Panc1 (cell line): Measurements from ENCODE around the gene ADAMTS16. TPM values are rescaled to one million over a fixed set of nuclear protein-coding genes. Genes with fewer than 3 reads are reported as not detected.

Source experiments
- ATAC-seq: fragments of 200-7000 bp; cut with Tn5 transposase; 2 replicates; pipeline ENCODE4 v1.9.1; 2020; ENCODE audit warnings: mild to moderate bottlenecking, moderate library complexity
- BruUV-seq: library from RNA; stranded (reverse); fragments of 400-500 nt; replicated peaks from 2 replicates; lab custom pipeline; 2021; lab: Mats Ljungman, UMichigan
- CTCF ChIA-PET: fragments of 300-600 bp; sonication (Branson Sonifier 250); formaldehyde crosslinking; loops from one replicate; lab custom pipeline; 2022; ENCODE audit warnings: antibody characterized with exemption; lab: Charles Lee
- POLR2A ChIA-PET: fragments of 300-600 bp; sonication (Branson Sonifier 250); formaldehyde crosslinking; loops from one replicate; lab custom pipeline; 2022; ENCODE audit warnings: antibody characterized with exemption; lab: Charles Lee
- DNase-seq: peaks from one replicate; pipeline ENCODE4 v3.0.0-alpha.2; 2010; ENCODE audit warnings: low read depth, low spot score
- H3K27ac ChIP-seq: 2 replicates; pipeline ENCODE4 v1.5.1; 2011; ENCODE audit warnings: mild to moderate bottlenecking, low read length, inconsistent platforms
- H3K27me3 ChIP-seq: fragments of 200-500 bp; sonication (Bioruptor generic); 2 replicates; pipeline ENCODE4 v1.6.0; 2014; ENCODE audit warnings: low read length, inconsistent platforms; ENCODE audit not compliant: control insufficient read depth, insufficient read depth
- H3K36me3 ChIP-seq: fragments of 200-500 bp; sonication (Bioruptor generic); 2 replicates; pipeline ENCODE4 v1.5.1; 2014; ENCODE audit warnings: inconsistent platforms, mild to moderate bottlenecking, low read length, moderate library complexity; ENCODE audit not compliant: control insufficient read depth, insufficient read depth
- H3K4me1 ChIP-seq: 2 replicates; pipeline ENCODE4 v1.5.1; 2011; ENCODE audit warnings: inconsistent platforms, mild to moderate bottlenecking, low read length, moderate library complexity; ENCODE audit not compliant: control insufficient read depth, insufficient read depth
- H3K4me3 ChIP-seq, 2 experiments: 2 replicates each; pipeline ENCODE4 v1.5.1; 2011 to 2012; ENCODE audit warnings: low read depth in 2 of 2, low read length in 2 of 2, mild to moderate bottlenecking in 2 of 2, inconsistent platforms in 1 of 2, moderate library complexity in 1 of 2
- H3K9me3 ChIP-seq: fragments of 200-500 bp; sonication (Bioruptor generic); 2 replicates; pipeline ENCODE4 v1.5.1; 2014; ENCODE audit warnings: low read depth, mild to moderate bottlenecking, inconsistent platforms, low read length, moderate library complexity; ENCODE audit not compliant: control insufficient read depth, insufficient read depth
- CTCF ChIP-seq: fragments of 450-650 bp; IDR thresholded peaks from 2 replicates; pipeline ENCODE4 v1.5.1; 2017; ENCODE audit warnings: mild to moderate bottlenecking
- POLR2AphosphoS5 ChIP-seq: IDR thresholded peaks from 2 replicates; pipeline ENCODE4 v1.6.1; 2012; ENCODE audit warnings: mild to moderate bottlenecking, low read depth, low read length, moderate library complexity
- REST ChIP-seq, 2 experiments: IDR thresholded peaks; 2 replicates each; pipeline ENCODE4 v1.6.1; 2011 to 2012; ENCODE audit warnings: low read depth in 2 of 2, control low read depth in 1 of 2, low read length in 1 of 2, mild to moderate bottlenecking in 1 of 2, moderate library complexity in 1 of 2; ENCODE audit not compliant: insufficient read depth in 1 of 2
- SIN3A ChIP-seq: IDR thresholded peaks from 2 replicates; pipeline ENCODE4 v1.6.1; 2012; ENCODE audit warnings: low read depth, mild to moderate bottlenecking, low read length, moderate library complexity, borderline replicate concordance; ENCODE audit not compliant: insufficient read depth
- TCF7L2 ChIP-seq: IDR thresholded peaks from 2 replicates; pipeline ENCODE4 v1.6.1; 2011; ENCODE audit warnings: mild to moderate bottlenecking, low read depth, low read length, inconsistent platforms
- in situ Hi-C: cut with HindIII; loops from 2 replicates; pipeline ENCODE4 v1.10.0; 2016; ENCODE audit warnings: low sequenced_read_pairs, low pct_unique_long_range_greater_than_20kb
- intact Hi-C: fragments of 100-400 bp; cut with micrococcal nuclease; formaldehyde crosslinking; loops from one replicate; pipeline ENCODE4 v1.10.0; 2022; ENCODE audit not compliant: unreplicated experiment
- total RNA-seq: library from RNA; stranded (reverse); gene quantifications from one replicate; pipeline ENCODE4 v1.2.1, GENCODE V29; 2021; ENCODE audit not compliant: unreplicated experiment

The ADAMTS16 gene
- total RNA-seq, 1 experiment from 2014 or later: 0.54 TPM

- H3K36me3 ChIP-seq: no peaks in the 10 kb centered on the region
- no peak for TF ChIP-seq TCF7L2
- BruUV-seq: no TSS peak
- in situ Hi-C loops (no loop called here), intact Hi-C loops (no loop called here)
- DNase-seq: no peak
- H3K4me3 ChIP-seq: no peak overlapping the region
- POLR2A ChIA-PET: no interaction called here
- CTCF ChIA-PET: no interaction called here
- no peaks in the 10 kb centered on the region for H3K4me1 ChIP-seq
- H3K27ac ChIP-seq: no peak overlapping the region
- no peaks in the 10 kb centered on the region for H3K9me3 ChIP-seq
- no peaks in the 10 kb centered on the region for H3K27me3 ChIP-seq
- no peak for ATAC-seq
Measured at GRCh38 chr5:5189051-5189430, 48.9 kb downstream of the ADAMTS16 start.

GRCh38 chr5:5191906-5192305, 51.8 kb downstream of the ADAMTS16 start:
- CTCF ChIA-PET: no interaction called here
- no peak overlapping the region for H3K4me3 ChIP-seq
- H3K27me3 ChIP-seq: no peaks in the 10 kb centered on the region
- in situ Hi-C loops: no loop called here
- no TSS peak for BruUV-seq
- no peak for TF ChIP-seq CTCF
- no peak for TF ChIP-seq POLR2AphosphoS5
- no peak for TF ChIP-seq REST (IDR thresholded peaks at IDR 0.05; ENCODE audit: insufficient read depth in 1 of 2, low read depth in 2 of 2, low read length in 1 of 2)
- no peak for TF ChIP-seq TCF7L2
- no peak for TF ChIP-seq SIN3A
- DNase-seq: no peak
- no peaks in the 10 kb centered on the region for H3K4me1 ChIP-seq
- intact Hi-C loops: no loop called here
- no peak overlapping the region for H3K27ac ChIP-seq
- ATAC-seq: no peak
- no peaks in the 10 kb centered on the region for H3K9me3 ChIP-seq
- H3K36me3 ChIP-seq: no peaks in the 10 kb centered on the region
- POLR2A ChIA-PET: no interaction called here

GRCh38 chr5:5192681-5193080, 52.6 kb downstream of the ADAMTS16 start:
- no peak overlapping the region for H3K4me3 ChIP-seq
- ChIA-PET POLR2A (no interaction called here), CTCF (no interaction called here)
- no peak overlapping the region for H3K27ac ChIP-seq
- TF ChIP-seq REST (IDR thresholded peaks at IDR 0.05; ENCODE audit: insufficient read depth in 1 of 2, low read depth in 2 of 2, low read length in 1 of 2) (no peak), CTCF (no peak), POLR2AphosphoS5 (no peak), SIN3A (no peak), TCF7L2 (no peak)
- BruUV-seq: no TSS peak
- ATAC-seq: no peak
- intact Hi-C loops: no loop called here
- H3K9me3 ChIP-seq: no peaks in the 10 kb centered on the region
- no peaks in the 10 kb centered on the region for H3K36me3 ChIP-seq
- in situ Hi-C loops: no loop called here
- no peak for DNase-seq
- H3K4me1 ChIP-seq: no peaks in the 10 kb centered on the region
- H3K27me3 ChIP-seq: no peaks in the 10 kb centered on the region
